ENCODE data around the gene PCDHA2. TPM values are rescaled to one million over a fixed set of nuclear protein-coding genes. Genes with fewer than 3 reads are reported as not detected.

The PCDHA2 gene
- total RNA-seq, 2 donors from 2014 or later: not detected

DNA sequence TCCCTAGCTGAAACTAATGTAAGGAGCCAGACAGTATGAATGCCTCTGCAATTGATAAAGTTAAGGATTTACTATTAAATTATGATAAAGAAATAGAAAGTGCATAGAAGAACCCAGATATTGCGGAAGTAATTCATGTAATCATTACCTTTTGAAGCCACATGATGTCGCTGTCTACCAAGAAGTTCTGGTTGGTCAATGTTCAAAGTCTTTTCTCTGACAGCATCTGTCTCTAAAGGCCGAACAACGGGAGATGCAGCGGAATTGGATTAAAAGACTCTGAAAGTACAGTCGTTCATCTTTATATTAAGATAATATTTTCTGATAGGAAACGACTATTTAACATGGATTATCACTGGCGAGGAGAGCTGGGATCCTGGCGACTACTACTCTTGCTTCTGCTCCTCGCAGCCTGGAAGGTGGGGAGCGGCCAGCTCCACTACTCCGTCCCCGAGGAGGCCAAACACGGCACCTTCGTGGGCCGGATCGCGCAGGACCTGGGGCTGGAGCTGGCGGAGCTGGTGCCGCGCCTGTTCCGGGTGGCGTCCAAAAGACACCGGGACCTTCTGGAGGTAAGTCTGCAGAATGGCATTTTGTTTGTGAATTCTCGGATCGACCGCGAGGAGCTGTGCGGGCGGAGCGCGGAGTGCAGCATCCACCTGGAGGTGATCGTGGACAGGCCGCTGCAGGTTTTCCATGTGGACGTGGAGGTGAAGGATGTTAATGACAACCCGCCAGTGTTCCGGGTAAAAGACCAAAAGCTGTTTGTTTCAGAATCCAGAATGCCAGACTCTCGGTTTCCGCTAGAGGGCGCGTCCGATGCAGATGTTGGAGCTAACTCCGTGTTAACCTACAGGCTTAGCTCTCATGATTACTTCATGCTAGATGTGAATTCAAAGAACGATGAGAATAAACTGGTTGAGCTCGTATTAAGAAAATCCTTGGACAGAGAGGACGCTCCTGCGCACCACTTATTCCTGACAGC, 46.6 kb downstream of the PCDHA2 start, which contains the start of gene PCDHA8:
Gene PCDHA8, plus strand, starts transcription at position 210 of the 985 bp plus-strand sequence. Its CDS starts 135 bp downstream, at position 345.
- TF ChIP-seq, protein P1, sequence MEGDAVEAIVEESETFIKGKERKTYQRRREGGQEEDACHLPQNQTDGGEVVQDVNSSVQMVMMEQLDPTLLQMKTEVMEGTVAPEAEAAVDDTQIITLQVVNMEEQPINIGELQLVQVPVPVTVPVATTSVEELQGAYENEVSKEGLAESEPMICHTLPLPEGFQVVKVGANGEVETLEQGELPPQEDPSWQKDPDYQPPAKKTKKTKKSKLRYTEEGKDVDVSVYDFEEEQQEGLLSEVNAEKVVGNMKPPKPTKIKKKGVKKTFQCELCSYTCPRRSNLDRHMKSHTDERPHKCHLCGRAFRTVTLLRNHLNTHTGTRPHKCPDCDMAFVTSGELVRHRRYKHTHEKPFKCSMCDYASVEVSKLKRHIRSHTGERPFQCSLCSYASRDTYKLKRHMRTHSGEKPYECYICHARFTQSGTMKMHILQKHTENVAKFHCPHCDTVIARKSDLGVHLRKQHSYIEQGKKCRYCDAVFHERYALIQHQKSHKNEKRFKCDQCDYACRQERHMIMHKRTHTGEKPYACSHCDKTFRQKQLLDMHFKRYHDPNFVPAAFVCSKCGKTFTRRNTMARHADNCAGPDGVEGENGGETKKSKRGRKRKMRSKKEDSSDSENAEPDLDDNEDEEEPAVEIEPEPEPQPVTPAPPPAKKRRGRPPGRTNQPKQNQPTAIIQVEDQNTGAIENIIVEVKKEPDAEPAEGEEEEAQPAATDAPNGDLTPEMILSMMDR (IDR thresholded peaks at IDR 0.05): no peak
- intact Hi-C loops (cut with DNase I): no loop called here
- Histone ChIP-seq H3K36me3 (no peaks in the 10 kb centered on the region), H3K4me3 (no peak within 1 kb of the TSS), H3K4me1 (no peaks in the 10 kb centered on the region), H3K9me3 (no peaks in the 10 kb centered on the region), H3K27ac (no peak within 1 kb of the TSS), H3K27me3 (no peaks in the 10 kb centered on the region), H3K9ac (ENCODE audit: low read depth in 2 of 2, low read length in 2 of 2) (no peak within 1 kb of the TSS)
- DNase-seq: no peak

DNA sequence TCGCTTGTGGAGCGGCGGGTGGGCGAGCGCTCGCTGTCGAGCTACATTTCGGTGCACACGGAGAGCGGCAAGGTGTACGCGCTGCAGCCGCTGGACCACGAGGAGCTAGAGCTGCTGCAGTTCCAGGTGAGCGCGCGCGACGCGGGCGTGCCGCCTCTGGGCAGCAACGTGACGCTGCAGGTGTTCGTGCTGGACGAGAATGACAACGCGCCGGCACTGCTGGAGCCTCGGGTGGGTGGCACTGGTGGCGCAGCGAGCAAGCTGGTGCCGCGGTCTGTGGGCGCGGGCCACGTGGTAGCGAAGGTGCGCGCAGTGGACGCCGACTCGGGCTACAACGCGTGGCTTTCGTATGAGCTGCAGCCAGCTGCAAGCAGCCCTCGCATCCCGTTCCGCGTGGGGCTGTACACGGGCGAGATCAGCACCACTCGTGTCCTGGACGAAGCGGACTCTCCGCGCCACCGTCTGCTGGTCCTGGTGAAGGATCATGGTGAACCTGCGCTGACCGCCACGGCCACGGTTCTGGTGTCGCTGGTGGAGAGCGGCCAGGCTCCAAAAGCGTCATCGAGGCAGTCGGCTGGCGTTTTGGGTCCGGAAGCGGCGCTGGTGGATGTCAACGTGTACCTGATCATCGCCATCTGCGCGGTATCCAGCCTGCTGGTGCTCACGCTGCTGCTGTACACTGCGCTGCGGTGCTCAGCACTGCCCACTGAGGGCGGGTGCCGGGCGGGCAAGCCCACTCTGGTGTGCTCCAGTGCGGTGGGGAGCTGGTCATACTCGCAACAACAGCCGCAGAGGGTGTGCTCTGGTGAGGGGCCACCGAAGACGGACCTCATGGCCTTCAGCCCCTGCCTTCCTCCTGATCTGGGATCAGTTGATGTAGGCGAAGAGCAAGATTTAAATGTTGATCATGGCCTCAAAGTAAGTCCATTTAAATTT, 48.4 kb downstream of the PCDHA2 start:
- DNase-seq: no peak

More for the DNA sequence above, 48.4 kb downstream of the PCDHA2 start:
- H3K27ac ChIP-seq: no peak overlapping the region
- TF ChIP-seq, protein P1 (IDR thresholded peaks at IDR 0.05): no peak
- intact Hi-C loops (cut with DNase I): no loop called here
- no peaks in the 10 kb centered on the region for H3K4me1 ChIP-seq
- no peaks in the 10 kb centered on the region for H3K9me3 ChIP-seq
- no peaks in the 10 kb centered on the region for H3K27me3 ChIP-seq
- H3K4me3 ChIP-seq: no peak overlapping the region
- H3K36me3 ChIP-seq: no peaks in the 10 kb centered on the region
- no peak overlapping the region for H3K9ac ChIP-seq (ENCODE audit: low read depth in 2 of 2, low read length in 2 of 2)

Other genes starting within 250 kb of the PCDHA2 start
- gene EIF4EBP3, start 247.2 kb upstream of the PCDHA2 start, total RNA-seq: 10 to 100 TPM; 13.5 to 13.8 TPM
- gene SRA1, start 237.4 kb upstream of the PCDHA2 start, total RNA-seq: 10 to 100 TPM; 24.5 to 34.1 TPM
- 10 to 100 TPM; 11.0 to 17.0 TPM for gene APBB3, start 230.3 kb upstream of the PCDHA2 start, total RNA-seq
- 100 to 1,000 TPM in 1 of 2 donors, 10 to 100 TPM in 1; 78.1 to 129 TPM for gene SLC35A4, start 230.0 kb upstream of the PCDHA2 start, total RNA-seq
- gene CD14, start 161.7 kb upstream of the PCDHA2 start, total RNA-seq: 10 to 100 TPM; 28.2 to 48.3 TPM
- gene TMCO6, start 155.4 kb upstream of the PCDHA2 start, total RNA-seq: 10 to 100 TPM in 1 of 2 donors, 1 to 10 TPM in 1; 8.7 to 18.9 TPM
- 100 to 1,000 TPM in 1 of 2 donors, 10 to 100 TPM in 1; 85.4 to 101 TPM for gene NDUFA2, start 147.2 kb upstream of the PCDHA2 start, total RNA-seq
- gene IK, start 147.0 kb upstream of the PCDHA2 start, total RNA-seq: 10 to 100 TPM; 70.4 to 71.6 TPM
- gene WDR55, start 129.9 kb upstream of the PCDHA2 start, total RNA-seq: 10 to 100 TPM; 28.7 to 47.8 TPM
- gene DND1, start 121.3 kb upstream of the PCDHA2 start, total RNA-seq: under 1 TPM; 0.16 to 0.89 TPM
- gene HARS1, start 103.5 kb upstream of the PCDHA2 start, total RNA-seq: 10 to 100 TPM; 41.0 to 66.1 TPM
- gene HARS2, start 103.4 kb upstream of the PCDHA2 start, total RNA-seq: 10 to 100 TPM; 37.8 to 38.7 TPM
- 10 to 100 TPM; 43.8 to 49.4 TPM for gene ZMAT2, start 94.4 kb upstream of the PCDHA2 start, total RNA-seq
- under 1 TPM in 1 of 2 donors, not detected in 1; 0.13 TPM for gene PCDHA1, start 8.7 kb upstream of the PCDHA2 start, total RNA-seq
- gene PCDHA3, start 6.2 kb downstream of the PCDHA2 start, total RNA-seq: under 1 TPM in 1 of 2 donors, not detected in 1; 0.11 TPM
- under 1 TPM; 0.47 to 0.58 TPM for gene PCDHA4, start 12.2 kb downstream of the PCDHA2 start, total RNA-seq
- under 1 TPM; 0.05 to 0.13 TPM for gene PCDHA5, start 26.8 kb downstream of the PCDHA2 start, total RNA-seq
- gene PCDHA6, start 33.1 kb downstream of the PCDHA2 start, total RNA-seq: under 1 TPM; 0.11 to 0.12 TPM
- under 1 TPM; 0.10 to 0.11 TPM for gene PCDHA7, start 39.4 kb downstream of the PCDHA2 start, total RNA-seq
- under 1 TPM in 1 of 2 donors, not detected in 1; 0.10 TPM for gene PCDHA8, start 46.3 kb downstream of the PCDHA2 start, total RNA-seq
- under 1 TPM in 1 of 2 donors, not detected in 1; 0.19 TPM for gene PCDHA9, start 53.5 kb downstream of the PCDHA2 start, total RNA-seq
- under 1 TPM; 0.07 to 0.37 TPM for gene PCDHA10, start 61.0 kb downstream of the PCDHA2 start, total RNA-seq
- gene PCDHA11, start 74.1 kb downstream of the PCDHA2 start, total RNA-seq: not detected
- gene PCDHA12, start 80.5 kb downstream of the PCDHA2 start, total RNA-seq: not detected
- gene PCDHA13, start 87.3 kb downstream of the PCDHA2 start, total RNA-seq: under 1 TPM; 0.05 TPM
- under 1 TPM; 0.10 to 0.11 TPM for gene PCDHAC1, start 131.4 kb downstream of the PCDHA2 start, total RNA-seq
- under 1 TPM; 0.05 to 0.32 TPM for gene PCDHAC2, start 171.6 kb downstream of the PCDHA2 start, total RNA-seq